DND-41 (cell line): ENCODE results near the gene BNC2.

ENCODE experiments used
- EZH2 ChIP-seq: IDR thresholded peaks from 3 replicates; pipeline ENCODE4 v1.6.1; 2012; ENCODE audit warnings: borderline replicate concordance, low read depth, mild to moderate bottlenecking, moderate library complexity, low read length, inconsistent platforms; ENCODE audit not compliant: severe bottlenecking
- TF ChIP-seq, protein P1 (sequence below): IDR thresholded peaks from 2 replicates; pipeline ENCODE4 v1.5.1; 2012; ENCODE audit warnings: borderline replicate concordance, low read length, moderate library complexity, mild to moderate bottlenecking; ENCODE audit not compliant: poor library complexity, severe bottlenecking; ENCODE audit errors: extremely low read depth

DNA sequence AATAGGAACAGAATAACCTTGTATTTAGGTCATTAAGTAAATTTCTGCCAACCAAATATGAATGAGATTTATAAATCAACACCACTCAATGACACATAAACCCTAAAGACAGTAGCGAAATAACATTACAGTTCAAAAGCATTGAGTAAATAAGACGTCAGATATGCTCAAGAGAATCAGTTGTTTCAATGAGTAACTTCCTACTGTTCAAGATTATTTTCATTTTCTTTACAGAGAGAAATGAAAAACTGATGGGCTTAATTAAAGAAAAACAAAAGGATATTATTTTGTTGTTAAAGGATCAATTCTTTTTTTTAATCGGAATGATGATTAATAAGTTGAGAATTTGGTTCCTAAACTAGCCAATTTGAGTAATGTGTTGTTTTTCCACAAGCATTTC lies 150.1 kb downstream of the BNC2 start:
- TF ChIP-seq, protein P1, sequence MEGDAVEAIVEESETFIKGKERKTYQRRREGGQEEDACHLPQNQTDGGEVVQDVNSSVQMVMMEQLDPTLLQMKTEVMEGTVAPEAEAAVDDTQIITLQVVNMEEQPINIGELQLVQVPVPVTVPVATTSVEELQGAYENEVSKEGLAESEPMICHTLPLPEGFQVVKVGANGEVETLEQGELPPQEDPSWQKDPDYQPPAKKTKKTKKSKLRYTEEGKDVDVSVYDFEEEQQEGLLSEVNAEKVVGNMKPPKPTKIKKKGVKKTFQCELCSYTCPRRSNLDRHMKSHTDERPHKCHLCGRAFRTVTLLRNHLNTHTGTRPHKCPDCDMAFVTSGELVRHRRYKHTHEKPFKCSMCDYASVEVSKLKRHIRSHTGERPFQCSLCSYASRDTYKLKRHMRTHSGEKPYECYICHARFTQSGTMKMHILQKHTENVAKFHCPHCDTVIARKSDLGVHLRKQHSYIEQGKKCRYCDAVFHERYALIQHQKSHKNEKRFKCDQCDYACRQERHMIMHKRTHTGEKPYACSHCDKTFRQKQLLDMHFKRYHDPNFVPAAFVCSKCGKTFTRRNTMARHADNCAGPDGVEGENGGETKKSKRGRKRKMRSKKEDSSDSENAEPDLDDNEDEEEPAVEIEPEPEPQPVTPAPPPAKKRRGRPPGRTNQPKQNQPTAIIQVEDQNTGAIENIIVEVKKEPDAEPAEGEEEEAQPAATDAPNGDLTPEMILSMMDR, result no peak
- no peak for TF ChIP-seq EZH2
